Mucosa of stomach (tissue), 1 donor: ENCODE data around the gene NOC3L.

Experiments
- H3K27me3 ChIP-seq: one replicate; pipeline ENCODE4 v1.7.0; 2013; ENCODE audit warnings: mild to moderate bottlenecking, low read length; ENCODE audit not compliant: control insufficient read depth, insufficient read depth
- H3K36me3 ChIP-seq: one replicate; pipeline ENCODE4 v1.7.0; 2013; ENCODE audit warnings: low read length; ENCODE audit not compliant: control insufficient read depth, insufficient read depth
- H3K4me1 ChIP-seq: one replicate; pipeline ENCODE4 v1.7.0; 2013; ENCODE audit warnings: mild to moderate bottlenecking, low read length; ENCODE audit not compliant: control insufficient read depth, insufficient read depth
- H3K4me3 ChIP-seq: one replicate; pipeline ENCODE4 v1.7.0; 2013; ENCODE audit warnings: low read length
- H3K9ac ChIP-seq: one replicate; pipeline ENCODE4 v1.7.0; 2013; ENCODE audit warnings: mild to moderate bottlenecking, low read length, moderate library complexity
- H3K9me3 ChIP-seq: one replicate; pipeline ENCODE4 v1.7.0; 2013; ENCODE audit warnings: mild to moderate bottlenecking, low read length, moderate library complexity; ENCODE audit not compliant: control insufficient read depth
- donor health status: Pancreatic carcinoma.

The NOC3L gene

DNA sequence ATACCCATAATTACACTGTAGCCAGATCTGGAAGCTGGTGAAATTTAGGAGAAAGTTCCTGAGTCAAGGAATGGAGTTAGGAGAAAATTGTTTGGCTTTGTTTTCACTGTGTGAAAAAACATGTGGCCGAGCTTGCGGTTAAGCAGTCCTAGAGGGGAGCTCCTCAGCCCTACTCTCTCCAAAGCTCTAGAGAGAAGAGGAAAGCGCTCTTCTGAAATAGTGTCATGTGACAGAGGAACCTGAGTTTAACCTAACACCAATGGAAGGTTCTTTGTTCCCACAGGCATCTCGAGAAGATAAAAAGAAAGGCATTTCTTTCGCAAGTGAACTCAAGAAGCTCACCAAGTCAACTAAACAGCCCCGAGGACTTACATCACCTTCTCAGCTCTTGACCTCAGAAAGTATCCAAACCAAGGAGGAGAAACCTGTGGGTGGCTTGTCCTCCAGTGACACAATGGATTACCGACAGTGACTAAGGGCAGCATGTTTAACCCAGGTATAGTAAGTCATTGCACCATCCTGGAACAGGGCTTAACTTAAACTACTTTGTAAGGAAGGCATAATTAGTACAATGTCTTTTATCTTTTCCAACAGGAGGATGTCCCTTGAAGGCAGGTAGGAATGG lies 38.0 kb downstream of the NOC3L start:
- Histone ChIP-seq H3K36me3 (peaks cover 7% of the 10 kb centered on the region), H3K9me3 (no peaks in the 10 kb centered on the region), H3K4me1 (no peaks in the 10 kb centered on the region)

DNA sequence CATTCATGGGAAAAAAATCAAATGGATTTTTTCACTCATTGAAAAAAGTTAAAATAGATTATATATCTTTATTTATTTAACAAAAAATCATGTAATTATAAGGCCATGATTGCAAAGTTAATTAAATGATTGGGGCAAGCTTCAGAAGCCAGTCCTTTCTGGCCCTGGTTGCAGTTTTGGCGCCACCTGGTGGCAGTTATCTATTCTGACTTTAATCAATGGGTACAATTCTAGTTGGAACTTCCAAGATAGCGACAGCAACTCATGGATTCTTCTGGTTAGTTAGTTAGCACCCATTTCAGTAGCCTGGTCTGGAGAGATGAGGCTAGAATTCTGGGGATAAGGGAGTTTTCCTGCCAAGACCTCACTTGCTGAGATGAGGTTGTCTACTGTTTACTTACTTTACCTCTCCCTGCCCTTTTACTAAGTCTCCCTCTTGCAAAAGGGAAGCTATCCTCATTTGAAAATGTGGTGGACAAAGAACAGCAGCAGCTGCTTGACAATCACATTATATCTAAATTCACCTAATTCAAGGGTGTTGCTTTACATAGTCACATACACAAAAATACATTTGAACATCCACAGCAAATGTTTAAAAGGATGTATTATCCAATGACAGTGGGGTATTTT lies 42.3 kb downstream of the NOC3L start:
- no peak overlapping the region for H3K4me3 ChIP-seq
- peaks cover 7% of the 10 kb centered on the region for H3K36me3 ChIP-seq
- no peak overlapping the region for H3K9ac ChIP-seq
- no peaks in the 10 kb centered on the region for H3K27me3 ChIP-seq
- no peaks in the 10 kb centered on the region for H3K4me1 ChIP-seq
- H3K9me3 ChIP-seq, result no peaks in the 10 kb centered on the region

More for the DNA sequence above, 38.0 kb downstream of the NOC3L start:
- Histone ChIP-seq H3K27me3 (no peaks in the 10 kb centered on the region), H3K9ac (no peak overlapping the region), H3K4me3 (no peak overlapping the region)

DNA sequence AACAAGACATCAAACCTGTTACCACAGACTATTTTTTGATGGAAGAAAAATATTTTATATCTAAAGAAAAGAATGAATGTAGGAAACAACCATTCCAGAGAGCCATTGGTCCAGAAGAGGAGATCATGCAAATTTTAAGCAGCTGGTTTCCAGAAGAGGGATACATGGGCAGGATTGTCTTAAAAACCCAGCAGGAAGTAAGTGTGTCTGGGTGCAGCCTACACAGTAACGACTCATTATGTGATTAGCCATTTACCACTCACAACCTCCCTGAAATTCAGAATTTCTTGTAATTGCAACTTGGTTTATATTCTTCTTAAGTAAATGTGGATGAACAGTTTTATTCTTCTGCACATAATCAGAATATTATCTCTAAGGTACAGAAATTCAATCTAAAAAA lies 46.2 kb downstream of the NOC3L start:
- Histone ChIP-seq H3K4me1 (no peaks in the 10 kb centered on the region), H3K9me3 (no peaks in the 10 kb centered on the region), H3K27me3 (no peaks in the 10 kb centered on the region), H3K36me3 (peaks cover 3% of the 10 kb centered on the region), H3K4me3 (no peak overlapping the region), H3K9ac (no peak overlapping the region)

DNA sequence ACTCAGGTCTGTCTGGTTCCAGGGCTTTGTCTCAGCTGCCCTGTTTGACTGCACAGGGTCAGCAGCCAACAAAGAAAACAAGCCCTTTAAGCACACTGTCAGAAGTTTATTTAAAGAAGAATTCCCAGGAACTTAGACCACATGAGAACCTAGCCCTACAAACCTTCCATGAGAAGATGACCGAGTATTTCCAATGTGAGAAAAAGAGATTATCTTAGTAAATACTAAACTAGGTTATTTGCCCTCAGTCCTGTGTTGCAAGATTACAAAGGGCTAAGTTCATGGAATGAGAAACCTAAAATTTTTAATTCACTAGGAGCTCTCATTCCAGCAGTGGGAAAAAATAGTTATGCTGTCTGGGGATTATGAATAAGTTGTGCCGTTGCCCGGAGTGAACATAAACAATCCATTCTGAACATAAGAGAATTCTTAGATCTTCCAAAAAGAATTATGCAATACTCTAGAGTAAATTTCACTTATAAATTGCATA lies 46.7 kb downstream of the NOC3L start:
- H3K4me1 ChIP-seq, result no peaks in the 10 kb centered on the region
- no peaks in the 10 kb centered on the region for H3K27me3 ChIP-seq
- no peak overlapping the region for H3K9ac ChIP-seq
- H3K9me3 ChIP-seq, result no peaks in the 10 kb centered on the region
- no peak overlapping the region for H3K4me3 ChIP-seq
- peaks cover 3% of the 10 kb centered on the region for H3K36me3 ChIP-seq

DNA sequence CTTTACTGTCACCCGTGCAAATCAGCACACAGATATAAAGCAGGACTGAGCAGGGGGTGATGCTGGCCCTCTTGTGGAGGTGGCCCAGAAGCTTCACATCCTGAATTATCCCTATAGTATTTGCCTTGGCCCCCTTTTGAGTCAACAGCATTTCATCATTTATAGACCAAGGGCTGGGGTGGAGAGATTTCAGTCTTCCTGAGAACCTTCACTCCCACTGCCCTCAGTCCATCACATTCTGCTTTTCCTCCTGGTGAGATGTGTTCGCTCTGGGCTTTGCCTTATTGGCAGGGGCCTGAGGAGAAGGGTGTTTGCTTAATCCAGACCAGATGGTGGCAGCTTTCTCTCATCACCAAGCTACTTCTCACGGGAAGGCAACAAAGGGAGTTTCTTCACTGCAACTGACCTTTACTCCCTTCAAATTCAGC lies 47.7 kb downstream of the NOC3L start:
- no peak overlapping the region for H3K4me3 ChIP-seq
- no peaks in the 10 kb centered on the region for H3K4me1 ChIP-seq
- H3K36me3 ChIP-seq, result peaks cover 3% of the 10 kb centered on the region
- H3K9ac ChIP-seq, result no peak overlapping the region
- no peaks in the 10 kb centered on the region for H3K27me3 ChIP-seq
- H3K9me3 ChIP-seq, result no peaks in the 10 kb centered on the region

DNA sequence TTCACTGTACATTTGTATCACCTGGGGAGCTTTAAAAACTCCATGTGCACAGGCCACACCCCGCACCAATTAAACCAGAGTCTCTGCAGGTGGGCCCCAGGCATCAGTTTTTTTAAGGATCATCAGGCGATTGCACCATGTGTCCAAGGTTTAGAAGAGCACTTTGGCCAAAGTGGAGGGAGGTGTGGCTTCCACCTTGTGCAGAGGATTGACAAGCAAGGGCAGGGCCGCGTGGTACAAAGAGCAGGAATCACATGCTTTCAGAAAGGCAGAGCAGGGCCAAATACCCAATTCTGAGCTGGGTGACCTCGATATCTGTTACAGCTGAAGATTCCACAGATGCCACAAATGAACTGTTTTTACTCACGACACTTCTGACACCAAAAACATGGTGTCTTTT lies 52.4 kb downstream of the NOC3L start:
- Histone ChIP-seq H3K9ac (no peak overlapping the region), H3K27me3 (no peaks in the 10 kb centered on the region), H3K4me3 (no peak overlapping the region), H3K36me3 (peaks cover 3% of the 10 kb centered on the region), H3K4me1 (no peaks in the 10 kb centered on the region), H3K9me3 (no peaks in the 10 kb centered on the region)

DNA sequence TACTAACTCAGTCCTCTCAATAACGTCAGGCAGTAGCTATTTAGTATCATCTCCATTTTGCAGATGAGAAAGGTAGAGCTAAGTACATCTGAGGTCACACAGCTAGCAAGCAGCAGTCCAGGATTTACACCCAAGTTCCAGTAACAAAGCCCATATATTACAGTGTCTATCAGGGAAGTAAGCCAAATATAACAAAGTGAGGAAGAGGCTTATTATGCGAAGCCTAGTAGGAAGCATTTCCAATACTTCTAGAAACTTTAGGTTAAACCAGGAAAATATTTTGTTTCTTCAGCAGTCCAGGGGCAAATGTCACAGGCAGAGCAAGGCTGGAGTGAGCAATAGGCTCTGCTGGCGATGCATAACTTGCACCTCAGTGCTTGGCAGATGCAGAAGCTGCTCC lies 53.9 kb downstream of the NOC3L start:
- no peaks in the 10 kb centered on the region for H3K4me1 ChIP-seq
- no peak overlapping the region for H3K4me3 ChIP-seq
- no peaks in the 10 kb centered on the region for H3K27me3 ChIP-seq
- no peaks in the 10 kb centered on the region for H3K9me3 ChIP-seq
- H3K36me3 ChIP-seq, result peaks cover 9% of the 10 kb centered on the region
- H3K9ac ChIP-seq, result no peak overlapping the region

DNA sequence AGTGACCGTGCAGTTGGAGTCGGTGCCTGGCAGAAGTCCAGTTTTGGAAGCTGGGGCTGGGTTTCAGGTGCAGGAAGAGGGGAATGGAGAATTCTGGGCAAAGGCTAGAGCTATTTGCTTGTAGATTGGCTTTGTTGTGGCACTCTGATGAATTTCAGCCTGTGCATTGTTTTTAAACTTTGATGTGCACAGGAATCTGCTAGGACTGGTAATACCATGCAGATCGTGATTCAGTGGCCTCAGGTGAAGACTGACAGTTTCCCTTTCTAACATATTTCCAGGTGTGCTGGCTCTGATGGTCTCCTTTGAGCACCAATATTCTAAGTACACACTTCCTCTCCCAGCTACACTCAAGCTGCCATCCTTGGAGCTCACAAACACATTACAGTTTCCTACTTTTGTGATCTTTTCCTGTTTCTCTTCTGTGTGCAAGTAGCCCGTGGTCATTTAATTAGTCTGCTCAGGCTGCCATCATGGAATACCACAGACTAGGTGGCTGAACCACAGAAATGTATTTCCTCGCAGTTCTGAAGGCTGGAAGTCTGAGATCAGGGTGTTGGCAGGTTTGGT lies 55.6 kb downstream of the NOC3L start:
- H3K27me3 ChIP-seq, result no peaks in the 10 kb centered on the region
- no peaks in the 10 kb centered on the region for H3K4me1 ChIP-seq
- H3K9ac ChIP-seq, result no peak overlapping the region
- H3K9me3 ChIP-seq, result no peaks in the 10 kb centered on the region
- H3K36me3 ChIP-seq, result peaks cover 5% of the 10 kb centered on the region
- no peak overlapping the region for H3K4me3 ChIP-seq

DNA sequence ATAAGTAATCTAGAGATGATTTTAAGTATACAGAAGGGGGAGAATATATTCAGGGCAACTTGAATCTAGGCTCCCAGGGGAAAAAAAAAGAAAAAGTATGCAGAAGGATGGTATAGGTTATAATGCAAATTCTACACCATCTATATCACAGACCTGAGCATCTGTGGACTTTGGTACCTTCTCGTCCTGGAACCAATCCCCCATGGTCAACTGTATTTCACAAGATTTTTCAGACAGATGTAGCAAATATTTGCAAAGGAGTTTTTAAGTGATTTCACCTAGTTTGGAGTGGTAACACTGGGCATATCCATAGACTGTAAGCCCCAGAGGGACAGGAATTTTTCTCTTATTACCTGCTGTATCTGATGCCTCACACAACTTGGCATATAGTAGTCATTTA lies 58.8 kb downstream of the NOC3L start:
- H3K36me3 ChIP-seq, result peaks cover 5% of the 10 kb centered on the region
- no peaks in the 10 kb centered on the region for H3K9me3 ChIP-seq
- H3K4me3 ChIP-seq, result no peak overlapping the region
- no peaks in the 10 kb centered on the region for H3K27me3 ChIP-seq
- no peaks in the 10 kb centered on the region for H3K4me1 ChIP-seq
- H3K9ac ChIP-seq, result no peak overlapping the region

DNA sequence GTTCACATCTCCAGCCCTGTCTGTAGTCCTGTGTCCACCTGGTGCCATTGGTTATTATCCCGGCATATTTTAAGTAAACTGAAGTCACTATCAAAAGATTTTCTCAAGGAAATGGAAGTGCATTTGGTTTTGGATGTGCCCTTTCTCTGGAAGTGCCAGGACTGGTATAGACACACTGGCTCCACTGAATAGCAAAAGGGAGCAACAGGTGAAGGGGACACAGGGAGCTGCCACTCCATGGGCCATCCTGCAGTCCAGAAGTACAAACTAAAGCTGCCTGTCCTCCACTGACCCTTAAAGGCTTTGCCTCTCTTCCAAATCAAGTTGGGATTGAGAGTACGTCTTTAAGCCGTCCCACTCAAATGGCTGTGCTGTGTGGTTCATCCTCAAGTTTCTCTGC lies 62.7 kb downstream of the NOC3L start:
- no peak overlapping the region for H3K4me3 ChIP-seq
- H3K4me1 ChIP-seq, result no peaks in the 10 kb centered on the region
- no peaks in the 10 kb centered on the region for H3K27me3 ChIP-seq
- H3K9me3 ChIP-seq, result no peaks in the 10 kb centered on the region
- H3K9ac ChIP-seq, result no peak overlapping the region
- H3K36me3 ChIP-seq, result peaks cover 5% of the 10 kb centered on the region

DNA sequence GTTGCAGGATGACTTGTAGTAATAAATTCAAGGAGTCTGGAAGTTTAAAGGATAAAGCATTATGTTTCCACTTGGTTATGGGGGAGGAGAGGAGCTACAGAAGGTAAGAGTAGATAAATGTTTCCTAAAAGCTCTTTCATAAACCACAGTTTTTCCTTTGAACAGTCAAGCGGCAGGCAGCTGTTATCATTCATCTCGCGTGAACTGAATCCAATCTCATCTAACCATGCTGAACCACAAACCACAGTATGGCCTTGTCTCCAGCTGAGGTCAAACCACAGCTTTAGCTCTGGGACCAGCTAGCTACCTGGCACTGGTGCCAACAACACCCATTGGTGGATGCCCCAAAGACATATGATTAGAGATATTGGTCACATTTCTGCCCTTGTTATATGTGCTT lies 63.3 kb downstream of the NOC3L start:
- Histone ChIP-seq H3K4me1 (no peaks in the 10 kb centered on the region), H3K36me3 (peaks cover 4% of the 10 kb centered on the region), H3K27me3 (no peaks in the 10 kb centered on the region), H3K4me3 (no peak overlapping the region), H3K9ac (no peak overlapping the region), H3K9me3 (no peaks in the 10 kb centered on the region)

DNA sequence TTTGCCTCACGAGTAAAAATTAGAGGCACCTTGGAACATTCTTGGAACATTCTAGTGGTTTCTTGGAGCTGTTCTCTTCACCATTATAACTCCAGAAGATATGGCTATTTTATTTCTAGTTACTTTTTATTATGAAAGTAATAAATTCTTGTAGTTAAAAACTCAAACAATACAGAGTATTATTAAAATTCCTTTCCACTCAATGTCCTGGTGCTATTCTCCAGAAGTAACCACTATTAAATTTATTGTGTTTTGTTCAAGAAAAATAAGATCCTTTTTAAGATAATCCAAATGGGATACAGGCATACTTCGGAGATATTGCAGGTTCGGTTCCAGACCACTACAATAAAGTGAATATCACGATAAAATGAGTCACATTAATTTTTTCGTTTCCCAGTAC lies 68.6 kb downstream of the NOC3L start:
- Histone ChIP-seq H3K9me3 (no peaks in the 10 kb centered on the region), H3K4me3 (no peak overlapping the region), H3K4me1 (no peaks in the 10 kb centered on the region), H3K36me3 (no peaks in the 10 kb centered on the region), H3K27me3 (no peaks in the 10 kb centered on the region), H3K9ac (no peak overlapping the region)
